Measurements from ENCODE around the gene ASB2.
A peak's percentile ranks its signal among the peaks of the same experiment; 100 is the strongest.

The ASB2 gene

DNA sequence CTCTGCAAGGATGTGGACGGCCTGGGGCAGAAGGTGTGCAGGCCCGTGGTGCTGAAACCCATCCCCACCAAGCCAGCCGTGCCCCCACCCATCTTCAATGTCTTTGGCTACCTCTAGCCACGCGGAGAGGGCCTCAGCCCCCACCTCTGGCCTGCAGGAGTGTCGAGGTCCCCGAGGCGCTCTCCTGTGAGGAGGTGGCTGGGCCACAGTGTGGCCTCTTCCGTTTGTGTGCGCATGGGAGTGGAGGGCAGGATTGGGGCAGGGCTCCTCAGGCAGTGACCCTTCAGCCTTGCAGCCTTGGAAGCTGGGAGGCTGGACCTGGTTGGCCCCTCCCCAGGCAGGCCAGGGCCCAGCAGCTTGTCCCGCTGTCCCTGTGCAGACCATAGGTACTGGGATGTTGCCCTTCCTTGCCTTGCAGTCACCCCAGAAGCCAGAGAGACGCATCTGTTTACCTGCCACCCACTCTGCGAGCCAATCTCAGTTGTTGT is 47.3 kb downstream of the ASB2 start:
- ATAC-seq (ENCODE audit: insufficient read depth, low read depth): no peak
- Histone ChIP-seq H3K4me1 (ENCODE audit: insufficient read depth, low read length) (no peaks in the 10 kb centered on the region), H3K9ac (ENCODE audit: low read depth, low read length) (no peak overlapping the region), H3K36me3 (ENCODE audit: insufficient read depth, low read length) (no peaks in the 10 kb centered on the region), H3K9me3 (ENCODE audit: insufficient read depth, low read length, severe bottlenecking) (no peaks in the 10 kb centered on the region), H3K27ac (ENCODE audit: low read length) (no peak overlapping the region), H3K4me3 (ENCODE audit: low read depth in 1 of 2, low read length in 2 of 2) (no peak overlapping the region), H2AFZ (ENCODE audit: low read depth, low read length) (no peak overlapping the region), H4K20me1 (ENCODE audit: insufficient read depth, low read length) (no peaks in the 10 kb centered on the region; the same call in 1 of the 2 replicates), H3K4me2 (ENCODE audit: insufficient read depth, low read length) (no peak overlapping the region), H3K79me2 (ENCODE audit: insufficient read depth, low read length) (no peaks in the 10 kb centered on the region), H3K27me3 (ENCODE audit: insufficient read depth, low read length, poor library complexity) (no peaks in the 10 kb centered on the region)
- DNase-seq: no peak
- no peak for TF ChIP-seq EZH2 (IDR thresholded peaks at IDR 0.05; ENCODE audit: borderline replicate concordance, low read depth, low read length, severe bottlenecking)
- TF ChIP-seq, protein P1, sequence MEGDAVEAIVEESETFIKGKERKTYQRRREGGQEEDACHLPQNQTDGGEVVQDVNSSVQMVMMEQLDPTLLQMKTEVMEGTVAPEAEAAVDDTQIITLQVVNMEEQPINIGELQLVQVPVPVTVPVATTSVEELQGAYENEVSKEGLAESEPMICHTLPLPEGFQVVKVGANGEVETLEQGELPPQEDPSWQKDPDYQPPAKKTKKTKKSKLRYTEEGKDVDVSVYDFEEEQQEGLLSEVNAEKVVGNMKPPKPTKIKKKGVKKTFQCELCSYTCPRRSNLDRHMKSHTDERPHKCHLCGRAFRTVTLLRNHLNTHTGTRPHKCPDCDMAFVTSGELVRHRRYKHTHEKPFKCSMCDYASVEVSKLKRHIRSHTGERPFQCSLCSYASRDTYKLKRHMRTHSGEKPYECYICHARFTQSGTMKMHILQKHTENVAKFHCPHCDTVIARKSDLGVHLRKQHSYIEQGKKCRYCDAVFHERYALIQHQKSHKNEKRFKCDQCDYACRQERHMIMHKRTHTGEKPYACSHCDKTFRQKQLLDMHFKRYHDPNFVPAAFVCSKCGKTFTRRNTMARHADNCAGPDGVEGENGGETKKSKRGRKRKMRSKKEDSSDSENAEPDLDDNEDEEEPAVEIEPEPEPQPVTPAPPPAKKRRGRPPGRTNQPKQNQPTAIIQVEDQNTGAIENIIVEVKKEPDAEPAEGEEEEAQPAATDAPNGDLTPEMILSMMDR (IDR thresholded peaks at IDR 0.05; ENCODE audit: borderline replicate concordance, extremely low read depth, low read length, poor library complexity, severe bottlenecking): no peak

DNA sequence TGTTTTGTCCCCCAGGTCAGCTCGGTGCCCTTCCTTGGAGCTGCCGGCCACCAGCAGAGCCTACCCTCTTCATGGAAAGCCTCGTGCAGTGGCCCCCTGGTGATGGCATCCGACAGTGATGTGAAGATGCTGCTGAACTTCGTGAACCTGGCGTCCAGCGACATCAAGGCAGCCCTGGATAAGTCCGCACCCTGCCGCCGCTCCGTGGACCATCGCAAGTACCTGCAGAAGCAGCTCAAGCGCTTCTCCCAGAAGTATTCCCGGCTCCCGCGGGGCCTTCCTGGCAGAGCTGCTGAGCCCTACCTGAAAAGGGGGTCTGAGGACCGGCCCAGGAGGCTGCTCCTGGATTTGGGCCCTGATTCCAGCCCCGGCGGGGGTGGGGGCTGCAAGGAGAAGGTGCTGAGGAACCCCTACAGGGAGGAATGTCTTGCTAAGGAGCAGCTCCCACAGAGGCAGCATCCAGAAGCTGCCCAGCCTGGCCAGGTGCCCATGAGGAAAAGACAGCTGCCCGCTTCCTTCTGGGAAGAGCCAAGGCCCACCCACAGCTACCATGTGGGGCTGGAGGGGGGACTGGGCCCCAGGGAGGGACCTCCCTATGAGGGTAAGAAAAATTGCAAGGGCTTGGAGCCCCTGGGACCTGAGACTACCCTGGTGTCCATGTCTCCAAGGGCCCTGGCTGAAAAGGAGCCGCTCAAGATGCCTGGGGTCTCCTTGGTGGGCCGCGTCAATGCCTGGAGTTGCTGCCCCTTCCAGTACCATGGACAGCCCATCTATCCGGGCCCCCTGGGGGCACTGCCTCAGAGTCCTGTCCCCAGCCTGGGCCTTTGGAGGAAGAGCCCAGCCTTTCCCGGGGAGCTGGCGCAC is 48.0 kb downstream of the ASB2 start:
- Histone ChIP-seq H3K4me1 (ENCODE audit: insufficient read depth, low read length) (no peaks in the 10 kb centered on the region), H3K4me3 (ENCODE audit: low read depth in 1 of 2, low read length in 2 of 2) (no peak overlapping the region), H3K27ac (ENCODE audit: low read length) (no peak overlapping the region), H3K9me3 (ENCODE audit: insufficient read depth, low read length, severe bottlenecking) (no peaks in the 10 kb centered on the region), H3K79me2 (ENCODE audit: insufficient read depth, low read length) (no peaks in the 10 kb centered on the region), H4K20me1 (ENCODE audit: insufficient read depth, low read length) (no peaks in the 10 kb centered on the region; the same call in 1 of the 2 replicates), H2AFZ (ENCODE audit: low read depth, low read length) (no peak overlapping the region), H3K27me3 (ENCODE audit: insufficient read depth, low read length, poor library complexity) (no peaks in the 10 kb centered on the region), H3K36me3 (ENCODE audit: insufficient read depth, low read length) (no peaks in the 10 kb centered on the region), H3K4me2 (ENCODE audit: insufficient read depth, low read length) (no peak overlapping the region), H3K9ac (ENCODE audit: low read depth, low read length) (no peak overlapping the region)
- ATAC-seq (ENCODE audit: insufficient read depth, low read depth): no peak
- no peak for DNase-seq
- TF ChIP-seq, protein P1 (IDR thresholded peaks at IDR 0.05; ENCODE audit: borderline replicate concordance, extremely low read depth, low read length, poor library complexity, severe bottlenecking): no peak
- no peak for TF ChIP-seq EZH2 (IDR thresholded peaks at IDR 0.05; ENCODE audit: borderline replicate concordance, low read depth, low read length, severe bottlenecking)

DNA sequence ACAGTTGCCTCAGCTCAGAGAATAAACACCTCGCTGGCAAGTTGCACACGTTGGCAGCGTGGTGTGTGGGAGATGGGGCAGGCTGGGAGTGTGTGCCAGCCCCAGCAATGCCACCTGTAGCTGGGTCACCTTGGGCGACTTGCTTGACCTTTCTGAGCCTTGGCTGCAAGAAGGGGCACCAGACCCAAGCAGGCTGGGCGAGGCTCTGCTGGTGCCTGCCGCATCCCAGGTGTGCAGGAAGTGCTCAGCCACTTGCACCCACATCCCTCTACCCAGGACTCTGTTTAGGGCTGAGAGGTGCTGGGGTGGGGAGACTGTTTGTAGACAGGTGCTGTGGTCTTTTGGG is 48.6 kb downstream of the ASB2 start:
- ATAC-seq (ENCODE audit: insufficient read depth, low read depth) (0 out of 3 replicates have a peak, but pooled peaks have one; percentile 31), DNase-seq (no peak)
- H3K4me3 ChIP-seq (ENCODE audit: low read depth in 1 of 2, low read length in 2 of 2): no peak overlapping the region
- H3K36me3 ChIP-seq (ENCODE audit: insufficient read depth, low read length): no peaks in the 10 kb centered on the region
- H3K4me1 ChIP-seq (ENCODE audit: insufficient read depth, low read length): no peaks in the 10 kb centered on the region
- no peaks in the 10 kb centered on the region for H3K79me2 ChIP-seq (ENCODE audit: insufficient read depth, low read length)
- H3K9me3 ChIP-seq (ENCODE audit: insufficient read depth, low read length, severe bottlenecking): no peaks in the 10 kb centered on the region
- no peaks in the 10 kb centered on the region for H3K27me3 ChIP-seq (ENCODE audit: insufficient read depth, low read length, poor library complexity)
- TF ChIP-seq, protein P1 (IDR thresholded peaks at IDR 0.05; ENCODE audit: borderline replicate concordance, extremely low read depth, low read length, poor library complexity, severe bottlenecking): no peak
- TF ChIP-seq EZH2 (IDR thresholded peaks at IDR 0.05; ENCODE audit: borderline replicate concordance, low read depth, low read length, severe bottlenecking): no peak
- no peak overlapping the region for H3K9ac ChIP-seq (ENCODE audit: low read depth, low read length)
- H3K4me2 ChIP-seq (ENCODE audit: insufficient read depth, low read length): no peak overlapping the region
- no peak overlapping the region for H2AFZ ChIP-seq (ENCODE audit: low read depth, low read length)
- H3K27ac ChIP-seq (ENCODE audit: low read length): no peak overlapping the region
- no peaks in the 10 kb centered on the region; the same call in 1 of the 2 replicates for H4K20me1 ChIP-seq (ENCODE audit: insufficient read depth, low read length)

Measured in DND-41 (cell line).